Stimulated activated CD4-positive, alpha-beta T cell treated with anti-CD3 and anti-CD28 coated beads, Interleukin-15, amount 100 ng/mL, for 1 hour (primary cell): ENCODE results near the gene FKBP8.
A peak's percentile ranks its signal among the peaks of the same experiment; 100 is the strongest.
"Not testable (repeated sequence)": the region's sequence is repeated elsewhere in the genome, so short reads cannot be mapped to it uniquely, and the experiment has no call there.

Experiments
- DNase-seq, 2 donors: peaks; one replicate each; pipeline ENCODE4 v3.0.0-alpha.2; 2020; ENCODE audit warnings: low read depth in 1 of 2, low spot score in 1 of 2

Gene FKBP8

GRCh38 chr19:18542941-18543813, at the start of gene FKBP8:
TSS of gene FKBP8 (minus strand) at chr19:18543573. CDS start at chr19:18541970, 1,603 bp downstream.
- DNase-seq: peak; percentile 92

- not testable (repeated sequence) for DNase-seq
Measured at GRCh38 chr19:18592732-18593131, 49.4 kb upstream of the FKBP8 start.

- no peak for DNase-seq
Measured at GRCh38 chr19:18591735-18592385, 48.5 kb upstream of the FKBP8 start.

- DNase-seq: no peak
Measured at GRCh38 chr19:18590273-18591272, 47.2 kb upstream of the FKBP8 start.

- DNase-seq: peak; percentile 46 to 51
Measured at GRCh38 chr19:18589380-18590272, 46.3 kb upstream of the FKBP8 start.

- DNase-seq: peak; percentile 71 to 83
Measured at GRCh38 chr19:18588611-18589379, 45.4 kb upstream of the FKBP8 start, which contains the start of gene REX1BD. TSS of gene REX1BD (plus strand) at chr19:18588798. CDS start at chr19:18588802, 4 bp downstream.

GRCh38 chr19:18587962-18588610, 44.7 kb upstream of the FKBP8 start:
- no peak for DNase-seq

GRCh38 chr19:18587561-18587960, 44.2 kb upstream of the FKBP8 start:
- DNase-seq: no peak

- no peak for DNase-seq
Measured at GRCh38 chr19:18586306-18586705, 42.9 kb upstream of the FKBP8 start.

- DNase-seq: no peak
Measured at GRCh38 chr19:18580311-18580710, 36.9 kb upstream of the FKBP8 start.

- no peak for DNase-seq
Measured at GRCh38 chr19:18577365-18577914, 34.1 kb upstream of the FKBP8 start.

- no peak for DNase-seq
Measured at GRCh38 chr19:18576383-18576782, 33.0 kb upstream of the FKBP8 start.

GRCh38 chr19:18574691-18575291, 31.4 kb upstream of the FKBP8 start:
- DNase-seq: no peak

GRCh38 chr19:18571564-18572344, 28.4 kb upstream of the FKBP8 start, which contains the start of gene UBA52:
TSS of gene UBA52 (plus strand) at chr19:18571857. CDS start at chr19:18573301, 1,444 bp downstream.
- peak; percentile 98 to 99 for DNase-seq

GRCh38 chr19:18568367-18568766, 25.0 kb upstream of the FKBP8 start:
- DNase-seq: no peak

GRCh38 chr19:18566953-18567352, 23.6 kb upstream of the FKBP8 start:
- no peak for DNase-seq

- DNase-seq: no peak
Measured at GRCh38 chr19:18562086-18562485, 18.7 kb upstream of the FKBP8 start.
